ENCODE measurements around the gene REXO4. TPM values are rescaled to one million over a fixed set of nuclear protein-coding genes. Genes with fewer than 3 reads are reported as not detected.

REXO4 gene
- total and polyA plus RNA-seq, 2 of the 8 experiments (the other 6 are each of a cell fraction or from before 2014, with no cell fraction given): 19.1 to 38.3 TPM

DNA sequence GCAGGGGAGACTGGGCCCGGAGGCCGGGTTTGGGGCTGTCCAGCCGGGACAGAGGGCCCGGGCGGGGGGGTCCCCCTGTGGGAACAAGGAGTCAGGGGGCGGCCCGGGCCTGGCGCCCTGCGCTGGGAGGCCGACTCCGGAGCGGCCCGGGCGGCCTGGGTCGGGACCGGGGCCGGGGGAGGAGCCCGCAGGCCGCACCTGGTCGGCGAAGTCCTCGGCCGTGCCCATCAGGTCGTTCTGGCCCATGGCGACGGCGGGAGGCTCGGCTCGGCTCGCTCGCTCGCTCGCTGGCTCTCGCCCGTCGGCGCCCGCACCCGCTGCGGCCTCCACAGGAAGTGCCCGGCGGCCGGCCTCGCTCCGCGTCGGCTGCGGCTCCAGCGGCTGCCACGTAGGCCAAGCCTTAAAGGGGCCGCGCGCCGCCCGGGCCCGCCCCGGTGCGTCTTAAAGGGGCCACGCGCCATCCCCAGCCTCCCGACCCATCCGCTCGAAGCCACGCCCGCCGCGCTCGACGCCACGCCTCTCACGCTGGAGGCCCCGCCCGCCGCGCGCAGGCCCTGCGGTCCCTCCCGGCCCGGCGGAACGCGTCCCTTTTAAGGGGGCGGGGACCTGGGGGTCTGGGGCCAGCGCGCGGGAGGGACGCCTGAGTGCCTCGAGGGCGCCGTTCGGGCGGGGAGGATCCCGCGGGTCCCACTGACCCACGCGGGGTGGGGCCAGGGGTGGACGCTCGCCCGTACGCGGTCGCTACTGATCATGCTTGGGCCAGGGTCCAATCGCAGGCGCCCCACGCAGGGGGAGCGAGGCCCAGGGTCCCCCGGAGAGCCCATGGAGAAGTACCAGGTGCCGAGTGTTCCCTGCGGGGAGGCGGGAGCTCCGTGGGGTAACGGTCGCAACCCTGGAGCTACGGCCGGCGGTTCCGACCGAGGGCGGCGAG, 41.8 kb downstream of the REXO4 start, which contains the start of the genes STKLD1 and SURF4 (continued):
- no peak for TF ChIP-seq BCL11A (IDR thresholded peaks at IDR 0.05; ENCODE audit: low read depth in 2 of 2, low read length in 2 of 2)
- TF ChIP-seq RXRA (IDR thresholded peaks at IDR 0.05; ENCODE audit: insufficient read depth, low read depth, low read length): no peak
- peak; percentile 72 for TF ChIP-seq JUND (IDR thresholded peaks at IDR 0.05; ENCODE audit: low read length)
- peak; percentile 87 for TF ChIP-seq KDM4A (IDR thresholded peaks at IDR 0.05; ENCODE audit: low read depth, low read length, severe bottlenecking)
- TF ChIP-seq FOSL1 (IDR thresholded peaks at IDR 0.05; ENCODE audit: insufficient read depth, low read depth, low read length): no peak
- peak; percentile 59 for TF ChIP-seq EGR1 (IDR thresholded peaks at IDR 0.05; ENCODE audit: borderline replicate concordance, low read depth, low read length)
- 0 out of 2 replicates have a peak, but pooled peaks have one; percentile 41 for TF ChIP-seq SP4 (IDR thresholded peaks at IDR 0.05; ENCODE audit: low read length)
- no peak for TF ChIP-seq POU5F1 (IDR thresholded peaks at IDR 0.05; ENCODE audit: low read depth, low read length)
- TF ChIP-seq BRCA1 (IDR thresholded peaks at IDR 0.05; ENCODE audit: low read depth, low read length): no peak
- TF ChIP-seq HDAC6 (IDR thresholded peaks at IDR 0.05; ENCODE audit: low read depth, low read length): no peak
- TF ChIP-seq EZH2 (IDR thresholded peaks at IDR 0.05; ENCODE audit: low read depth, low read length, severe bottlenecking): no peak
- no peak for TF ChIP-seq ZNF274 (IDR thresholded peaks at IDR 0.05; ENCODE audit: borderline replicate concordance, extremely low read depth, low read length)
- no peak for TF ChIP-seq GTF2F1 (IDR thresholded peaks at IDR 0.05; ENCODE audit: borderline replicate concordance, low read depth, low read length)
- TF ChIP-seq POLR2A (IDR thresholded peaks at IDR 0.05; ENCODE audit: control extremely low read depth in 1 of 2, low read depth in 2 of 2, low read length in 2 of 2): peak in 1 of 2 experiments; percentile 82; a peak in 2 of 3 replicates
- TF ChIP-seq YY1 (IDR thresholded peaks at IDR 0.05; ENCODE audit: low read depth, low read length): no peak
- TF ChIP-seq JUN (IDR thresholded peaks at IDR 0.05; ENCODE audit: low read depth, low read length): no peak
- TF ChIP-seq SIN3A (conservative IDR thresholded peaks at IDR 0.05 in 1 of 2, IDR thresholded peaks at IDR 0.05 in 1 of 2; ENCODE audit: low read depth in 1 of 2, low read length in 2 of 2): peak in 1 of 2 experiments; percentile 42; a peak in 1 of 4 replicates
- peak; percentile 89 for TF ChIP-seq TAF1 (IDR thresholded peaks at IDR 0.05; ENCODE audit: low read depth, low read length)
- TF ChIP-seq SIRT6 (IDR thresholded peaks at IDR 0.05; ENCODE audit: low read length): no peak
- no peak for TF ChIP-seq ASH2L (IDR thresholded peaks at IDR 0.05; ENCODE audit: low read length)
- no peak for TF ChIP-seq RFX5 (IDR thresholded peaks at IDR 0.05; ENCODE audit: borderline replicate concordance, low read depth, low read length)
- TF ChIP-seq POLR2AphosphoS5 (IDR thresholded peaks at IDR 0.05; ENCODE audit: low read depth, low read length): peak; percentile 29; the same call in 1 of the 2 replicates
- no peak for TF ChIP-seq RAD21 (IDR thresholded peaks at IDR 0.05 in 1 of 2, conservative IDR thresholded peaks at IDR 0.05 in 1 of 2; ENCODE audit: low read depth in 2 of 2, low read length in 2 of 2)
- TF ChIP-seq SUZ12 (IDR thresholded peaks at IDR 0.05; ENCODE audit: low read length): no peak
- TF ChIP-seq TAF7 (optimal IDR thresholded peaks at IDR 0.05; ENCODE audit: borderline replicate concordance, low read depth, low read length): peak; percentile 77

Data from H1 (cell line).